Right lung (tissue), 5 donors: ENCODE data around the gene XPO4. TPM values are rescaled to one million over a fixed set of nuclear protein-coding genes. Genes with fewer than 3 reads are reported as not detected.

Source experiments
- DNase-seq, 2 donors: peaks; one replicate each; pipeline ENCODE4 v3.0.0-alpha.2; 2013
- polyA plus RNA-seq, 5 donors: library from polyadenylated mRNA; unstranded; fragments of 120-200 nt; gene quantifications; one replicate each; pipeline versions ENCODE4 v1.2.1 to v1.2.3, GENCODE V29; 2013; ENCODE audit warnings: inconsistent platforms in 1 of 5, low replicate concordance in 1 of 5; ENCODE audit not compliant: insufficient read length in 5 of 5, insufficient read depth in 1 of 5

Gene XPO4
- polyA plus RNA-seq, 5 donors: 13.6 to 22.6 (median 20.1) TPM

- DNase-seq: no peak
Observed at GRCh38 chr13:20728579-20729311, 173.8 kb downstream of the XPO4 start.

GRCh38 chr13:20727856-20728255, 174.7 kb downstream of the XPO4 start:
- no peak for DNase-seq

Other genes with a start within 250 kb of the XPO4 start
- 10 to 100 TPM in 1 of 5 donors, 1 to 10 TPM in 4; 8.0 to 13.3 (median 9.1) TPM for gene IL17D, start 199.0 kb downstream of the XPO4 start, polyA plus RNA-seq
- gene EEF1AKMT1, start 128.8 kb downstream of the XPO4 start, polyA plus RNA-seq: 10 to 100 TPM; 12.9 to 16.9 (median 14.6) TPM
- gene LATS2, start 158.8 kb upstream of the XPO4 start, polyA plus RNA-seq: 10 to 100 TPM; 12.1 to 17.6 (median 15.0) TPM
- 100 to 1,000 TPM; 221 to 246 (median 233) TPM for gene SAP18, start 237.4 kb upstream of the XPO4 start, polyA plus RNA-seq